ENCODE data around the gene SLC35A4.
A peak's percentile ranks its signal among the peaks of the same experiment; 100 is the strongest.

Gene SLC35A4

GRCh38 chr5:140546851-140547507 is 17.6 kb upstream of the SLC35A4 start:
- no peak overlapping the region for H3K4me3 ChIP-seq (replicated peaks; ENCODE audit: low read depth, low read length)
- TF ChIP-seq CTCF (IDR thresholded peaks at IDR 0.05; ENCODE audit: low read length, missing control alignments) = no peak
- DNase-seq (ENCODE audit: low read depth) = no peak

DNA sequence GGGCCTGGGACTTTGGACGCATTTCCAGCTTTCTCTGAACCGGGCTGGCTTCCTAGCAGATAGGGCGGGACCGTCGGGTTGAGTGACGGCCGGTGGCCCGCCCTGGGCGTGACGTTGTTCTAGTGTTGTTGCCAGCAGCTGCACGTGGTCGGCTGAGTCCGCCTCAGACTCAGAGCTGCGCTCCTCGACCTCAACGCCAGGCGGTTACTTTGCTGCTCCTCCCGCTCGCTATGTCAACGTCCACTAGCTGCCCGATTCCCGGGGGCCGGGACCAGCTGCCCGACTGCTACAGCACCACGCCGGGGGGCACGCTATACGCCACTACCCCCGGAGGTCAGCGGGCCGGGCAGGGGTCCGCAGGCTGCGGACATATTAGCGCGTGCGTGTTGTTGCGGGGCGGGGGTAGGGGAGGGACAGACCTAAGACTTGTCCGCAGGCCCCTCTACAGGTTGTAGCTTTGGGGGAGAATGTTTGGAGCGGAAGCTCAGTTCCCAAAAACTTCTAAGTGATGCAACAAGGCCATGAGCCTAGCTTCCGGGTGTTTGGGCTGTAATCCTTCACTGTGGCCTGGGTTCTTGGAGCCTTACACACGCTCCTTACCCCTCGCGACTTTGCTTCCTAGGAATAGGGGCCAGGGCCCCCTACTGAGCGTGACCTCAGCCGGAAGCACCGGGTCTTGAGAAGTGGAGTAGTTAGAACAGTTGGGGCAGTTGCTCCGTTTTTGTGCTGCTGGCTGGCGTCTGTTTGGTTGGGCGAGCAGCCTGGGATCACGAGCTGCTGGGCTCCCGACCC is 16.9 kb upstream of the SLC35A4 start, which contains the start of gene EIF4EBP3:
EIF4EBP3 (plus strand) TSS at position 155 of the 792 bp plus-strand sequence; CDS start at position 231, 76 bp downstream.
- DNase-seq (ENCODE audit: low read depth) = peak; percentile 98
- TF ChIP-seq CTCF (IDR thresholded peaks at IDR 0.05; ENCODE audit: low read length, missing control alignments) = peak; percentile 59
- peak within 1 kb of the TSS; percentile 51 for H3K4me3 ChIP-seq (replicated peaks; ENCODE audit: low read depth, low read length)

DNA sequence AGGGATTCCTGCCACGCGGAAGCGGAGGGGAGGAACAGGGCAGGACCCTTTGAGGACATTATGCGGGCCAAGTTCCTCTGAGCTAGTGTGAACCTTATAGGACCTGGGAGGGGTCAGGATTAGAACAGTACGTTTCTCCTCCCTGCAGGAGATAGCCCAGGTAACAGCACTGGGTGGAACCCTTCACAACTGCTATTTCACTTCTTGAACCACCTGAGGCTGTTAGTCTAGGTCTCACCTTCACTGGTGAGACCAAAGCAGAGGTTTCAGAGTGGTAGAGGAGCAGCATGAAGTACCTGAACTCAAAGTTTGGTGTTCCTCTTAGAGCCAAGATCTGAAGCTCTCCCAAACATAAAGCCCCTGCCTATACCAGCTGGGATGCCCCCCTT is 16.3 kb upstream of the SLC35A4 start:
- no peak for DNase-seq (ENCODE audit: low read depth)
- H3K4me3 ChIP-seq (replicated peaks; ENCODE audit: low read depth, low read length) = peak overlapping the region; percentile 51
- TF ChIP-seq CTCF (IDR thresholded peaks at IDR 0.05; ENCODE audit: low read length, missing control alignments) = no peak

DNA sequence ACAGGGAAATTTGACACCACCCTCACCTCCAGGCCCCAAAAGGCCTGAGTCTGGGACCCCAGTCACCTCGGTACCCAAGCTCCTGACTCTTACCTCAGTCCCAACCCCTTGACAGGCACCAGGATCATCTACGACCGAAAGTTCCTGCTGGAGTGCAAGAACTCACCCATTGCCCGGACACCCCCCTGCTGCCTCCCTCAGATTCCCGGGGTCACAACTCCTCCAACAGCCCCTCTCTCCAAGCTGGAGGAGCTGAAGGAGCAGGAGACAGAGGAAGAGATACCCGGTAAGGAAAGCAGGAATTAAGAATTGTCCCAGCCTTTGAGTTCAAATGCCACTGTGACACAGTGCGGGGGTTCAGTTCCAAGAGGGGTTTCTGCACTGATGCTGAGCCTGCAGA is 15.8 kb upstream of the SLC35A4 start:
- H3K4me3 ChIP-seq (replicated peaks; ENCODE audit: low read depth, low read length) = no peak overlapping the region
- DNase-seq (ENCODE audit: low read depth) = no peak
- no peak for TF ChIP-seq CTCF (IDR thresholded peaks at IDR 0.05; ENCODE audit: low read length, missing control alignments)

DNA sequence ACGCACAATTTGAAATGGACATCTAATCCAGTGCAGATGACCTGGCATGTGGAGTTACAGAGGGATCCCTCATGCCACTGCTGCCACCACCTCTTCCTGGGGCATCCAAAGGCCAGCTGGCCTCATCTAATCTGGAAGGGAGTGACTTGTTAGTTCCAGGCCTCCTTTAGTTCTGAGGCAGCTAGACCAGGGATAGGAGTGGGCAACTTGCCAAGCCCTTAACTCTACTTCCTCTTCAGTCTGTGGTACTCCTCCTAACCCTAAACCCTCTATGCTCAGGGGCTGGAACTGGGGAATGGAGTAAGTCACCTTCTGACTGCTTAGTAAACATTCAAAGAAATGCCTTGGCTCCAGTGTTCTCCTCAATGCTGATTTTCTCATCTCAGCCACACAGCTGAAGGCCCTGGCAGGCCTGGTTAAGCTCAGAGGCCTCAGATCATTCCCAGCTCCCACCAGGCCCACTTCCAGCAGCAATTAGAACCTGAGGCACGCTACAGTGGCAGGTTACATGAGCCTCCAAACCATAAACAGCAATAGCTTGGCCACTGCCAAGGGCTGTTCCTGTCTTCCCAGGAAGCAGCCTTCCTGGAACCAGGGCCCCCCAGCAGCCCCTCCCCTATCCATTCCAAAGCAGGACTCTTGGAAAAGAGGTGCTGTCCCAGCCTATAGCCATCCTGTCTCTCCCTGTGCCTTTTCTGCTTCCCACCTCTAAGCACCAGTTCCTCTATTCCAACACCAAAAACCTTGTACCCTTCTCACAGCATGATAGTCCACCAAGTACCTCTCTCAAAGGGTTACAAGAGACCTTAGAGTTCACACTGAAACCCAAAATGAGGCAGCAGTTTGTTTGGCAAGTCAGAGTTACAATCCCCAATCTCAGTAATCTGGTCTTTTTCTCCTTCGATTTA is 15.1 kb upstream of the SLC35A4 start:
- TF ChIP-seq CTCF (IDR thresholded peaks at IDR 0.05; ENCODE audit: low read length, missing control alignments) = no peak
- DNase-seq (ENCODE audit: low read depth) = peak; percentile 58
- H3K4me3 ChIP-seq (replicated peaks; ENCODE audit: low read depth, low read length) = no peak overlapping the region

- DNase-seq (ENCODE audit: low read depth) = no peak
- H3K4me3 ChIP-seq (replicated peaks; ENCODE audit: low read depth, low read length) = no peak overlapping the region
- TF ChIP-seq CTCF (IDR thresholded peaks at IDR 0.05; ENCODE audit: low read length, missing control alignments) = no peak
Measured at GRCh38 chr5:140550147-140551079, 14.2 kb upstream of the SLC35A4 start.

All from fibroblast of pulmonary artery (primary cell).